CD4-positive, alpha-beta T cell (primary cell): ENCODE results near the gene METTL1. TPM values are rescaled to one million over a fixed set of nuclear protein-coding genes. Genes with fewer than 3 reads are reported as not detected.

Experiments used
- ATAC-seq: fragments of 200-7000 bp; cut with Tn5 transposase; one replicate; pipeline ENCODE4 v1.10.0; 2022; ENCODE audit warnings: mild to moderate bottlenecking; ENCODE audit not compliant: poor library complexity
- CTCF ChIA-PET: fragments of 350-600 bp; sonication (Branson Sonifier 250); formaldehyde crosslinking; loops from one replicate; lab custom pipeline; 2021; ENCODE audit warnings: antibody characterized with exemption, inconsistent platforms; lab: Charles Lee
- POLR2A ChIA-PET: fragments of 350-600 bp; sonication (Branson Sonifier 250); formaldehyde crosslinking; loops from one replicate; lab custom pipeline; 2021; ENCODE audit warnings: antibody characterized with exemption, inconsistent platforms; lab: Charles Lee
- DNase-seq, 14 experiments: peaks; one replicate each; pipeline ENCODE4 v3.0.0-alpha.2; 2013 to 2020; ENCODE audit warnings: mixed read lengths in 2 of 14
- H3K27ac ChIP-seq, 2 donors: one replicate each; pipeline versions ENCODE4 v1.5.1 to v1.7.0; 2013; ENCODE audit warnings: low read length in 2 of 2, low read depth in 1 of 2, mild to moderate bottlenecking in 1 of 2
- H3K27me3 ChIP-seq, 2 experiments: 1 replicate in 1 of 2; 2 replicates in 1 of 2; pipeline versions ENCODE4 v1.6.1 to v1.7.0; 2013; ENCODE audit warnings: low read length in 2 of 2, control low read depth in 1 of 2, mild to moderate bottlenecking in 1 of 2, moderate library complexity in 1 of 2; ENCODE audit not compliant: insufficient read depth in 2 of 2, control insufficient read depth in 1 of 2
- H3K36me3 ChIP-seq: one replicate; pipeline ENCODE4 v1.6.1; 2013; ENCODE audit warnings: low read length, control low read depth; ENCODE audit not compliant: insufficient read depth
- H3K4me1 ChIP-seq: one replicate; pipeline ENCODE4 v1.6.1; 2013; ENCODE audit warnings: low read length, control low read depth; ENCODE audit not compliant: insufficient read depth
- H3K4me3 ChIP-seq: one replicate; pipeline ENCODE4 v1.5.1; 2013; ENCODE audit warnings: mild to moderate bottlenecking, low read length, moderate library complexity
- H3K9me3 ChIP-seq, 2 experiments: 1 replicate in 1 of 2; 2 replicates in 1 of 2; pipeline versions ENCODE4 v1.6.1 to v1.7.0; 2013; ENCODE audit warnings: low read length in 2 of 2, mild to moderate bottlenecking in 2 of 2, control low read depth in 1 of 2, moderate library complexity in 1 of 2; ENCODE audit not compliant: control insufficient read depth in 1 of 2, insufficient read depth in 1 of 2
- H3K27ac Mint-ChIP-seq: one replicate; pipeline ENCODE4 v1.8.0; 2020; ENCODE audit warnings: mixed read lengths
- H3K27me3 Mint-ChIP-seq: one replicate; pipeline ENCODE4 v1.8.0; 2021; ENCODE audit warnings: mixed read lengths
- H3K36me3 Mint-ChIP-seq: one replicate; pipeline ENCODE4 v1.8.0; 2021; ENCODE audit warnings: low read depth, mixed read lengths
- H3K4me1 Mint-ChIP-seq: one replicate; pipeline ENCODE4 v1.8.0; 2021; ENCODE audit warnings: low read depth, mixed read lengths
- H3K4me3 Mint-ChIP-seq: one replicate; pipeline ENCODE4 v1.8.0; 2020; ENCODE audit warnings: mild to moderate bottlenecking, mixed read lengths
- H3K9me3 Mint-ChIP-seq: one replicate; pipeline ENCODE4 v1.8.0; 2020; ENCODE audit warnings: mixed read lengths
- CTCF ChIP-seq: fragments of 200-600 bp; IDR thresholded peaks from one replicate; pipeline ENCODE4 v1.8.0; 2022; ENCODE audit warnings: antibody characterized with exemption, mild to moderate bottlenecking
- intact Hi-C, 2 experiments: fragments of 100-400 bp; cut with DNase I in 1 of 2; cut with micrococcal nuclease in 1 of 2; formaldehyde crosslinking; loops; one replicate each; pipeline versions ENCODE4 v1.15.1 to v1.9.0; 2023 to 2025; cut with DNase I, micrococcal nuclease
- total RNA-seq, 174 experiments: library from RNA in 2 of 174; stranded (reverse) in 2 of 174; gene quantifications; one replicate each; pipeline ENCODE4 v1.2.3 and lab custom pipeline; 2021 to 2026

The METTL1 gene
- total RNA-seq, 2 experiments from 2014 or later: 9.3 to 12.0 TPM

GRCh38 chr12:57767305-57767698 is 4.6 kb downstream of the METTL1 start:
- Histone ChIP-seq H3K36me3 (peaks cover 9% of the 10 kb centered on the region), H3K27me3 (peaks cover 27 to 31% of the 10 kb centered on the region in 2 experiments), H3K9me3 (peaks cover 0 to 10% of the 10 kb centered on the region in 2 experiments), H3K4me3 (no peak overlapping the region), H3K4me1 (peaks cover 43% of the 10 kb centered on the region), H3K27ac (no peak overlapping the region)
- TF ChIP-seq CTCF: no peak
- ATAC-seq (no peak), DNase-seq (no peak)
- Mint-ChIP-seq H3K4me3 (peak overlapping the region; percentile 11), H3K36me3 (peaks cover 23% of the 10 kb centered on the region), H3K27me3 (peaks cover 35% of the 10 kb centered on the region), H3K4me1 (peaks cover 48% of the 10 kb centered on the region), H3K9me3 (no peaks in the 10 kb centered on the region), H3K27ac (no peak overlapping the region)
- intact Hi-C loops: no loop called here
- POLR2A ChIA-PET: interaction anchor here (1.6 to 2.8 kb wide), 3 partner anchors 11 to 15 kb away, joined by 3 to 14 read pairs (median 11); partner anchors contain the start of genes CDK4 and TSFM
- CTCF ChIA-PET: no interaction called here

DNA sequence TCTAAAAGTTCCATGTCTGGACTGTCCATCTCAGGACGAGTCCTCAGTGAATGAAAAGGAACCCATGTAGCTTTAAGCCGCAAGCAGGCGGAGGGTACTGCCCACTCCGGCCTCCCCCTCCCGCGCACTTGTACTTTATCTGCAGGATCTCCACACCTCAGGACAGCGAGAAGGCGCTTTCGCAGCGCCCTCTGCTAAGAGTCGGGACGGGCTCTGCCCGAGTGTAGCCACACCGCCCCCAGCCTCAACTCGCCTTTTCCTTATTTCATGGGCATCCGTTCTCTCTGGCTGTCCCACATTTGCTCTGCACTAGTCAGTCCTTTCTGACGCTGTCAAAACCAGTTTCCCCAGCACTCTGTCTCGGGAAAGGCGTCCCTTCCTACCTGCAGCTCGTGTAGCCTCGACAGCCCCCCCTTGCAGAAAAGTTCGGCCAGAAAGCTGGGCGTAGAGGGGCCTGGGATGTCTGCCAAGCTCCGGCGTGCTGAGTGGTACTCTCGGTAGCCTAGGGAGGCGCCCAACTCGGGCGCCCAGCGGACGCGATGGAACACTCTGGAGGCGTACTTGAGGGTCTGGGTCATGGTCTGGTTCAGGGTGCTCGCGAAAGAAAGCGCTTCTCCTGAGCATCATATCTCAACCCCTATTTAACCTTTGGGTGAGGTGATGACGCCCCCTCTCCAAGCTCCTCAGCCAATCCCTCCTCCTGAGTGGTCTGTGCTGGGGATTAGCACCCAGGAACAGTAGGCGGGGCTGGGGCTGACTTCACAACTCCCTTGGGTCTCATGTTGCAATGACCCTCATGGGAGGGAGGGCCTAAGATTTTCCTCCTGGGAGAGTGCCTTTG is 5.2 kb downstream of the METTL1 start, which contains the start of gene CYP27B1:
Gene CYP27B1 (minus strand): TSS at position 615 of the 841 bp plus-strand sequence. CDS start 37 bp downstream, at position 578.
- peaks cover 35% of the 10 kb centered on the region for H3K27me3 Mint-ChIP-seq
- peaks cover 40% of the 10 kb centered on the region for H3K4me1 ChIP-seq
- H3K4me3 Mint-ChIP-seq: peak within 1 kb of the TSS; percentile 86
- H3K9me3 Mint-ChIP-seq: no peaks in the 10 kb centered on the region
- no peak for ATAC-seq
- peaks cover 9% of the 10 kb centered on the region for H3K36me3 ChIP-seq
- POLR2A ChIA-PET: interaction anchor here (1.4 to 2.8 kb wide), 4 partner anchors 10 to 22 kb away, joined by 3 to 14 read pairs (median 8); partner anchors contain the start of genes CDK4, TSFM and TSPAN31
- peaks cover 20% of the 10 kb centered on the region for H3K36me3 Mint-ChIP-seq
- H3K27ac ChIP-seq: no peak within 1 kb of the TSS
- H3K27ac Mint-ChIP-seq: no peak within 1 kb of the TSS
- peaks cover 43% of the 10 kb centered on the region for H3K4me1 Mint-ChIP-seq
- DNase-seq: peak in 2 of 14 experiments; percentile 37 to 38
- H3K4me3 ChIP-seq: peak within 1 kb of the TSS; percentile 60
- CTCF ChIA-PET: interaction anchor here (2.8 kb wide), 1 partner anchor 10 kb away, joined by 18 read pairs; no protein-coding TSS in a partner anchor
- intact Hi-C loops: no loop called here
- peaks cover 27 to 31% of the 10 kb centered on the region in 2 experiments for H3K27me3 ChIP-seq
- no peak for TF ChIP-seq CTCF
- peaks cover 0 to 10% of the 10 kb centered on the region in 2 experiments for H3K9me3 ChIP-seq

- peaks cover 35% of the 10 kb centered on the region for H3K27me3 Mint-ChIP-seq
- Histone ChIP-seq H3K9me3 (peaks cover 0 to 10% of the 10 kb centered on the region in 2 experiments), H3K27me3 (peaks cover 27 to 31% of the 10 kb centered on the region in 2 experiments), H3K4me1 (peaks cover 32% of the 10 kb centered on the region), H3K4me3 (peak overlapping the region; percentile 60), H3K36me3 (peaks cover 9% of the 10 kb centered on the region), H3K27ac (no peak overlapping the region)
- intact Hi-C loops: loop anchor here in 1 of 2 experiments (1.0 kb wide), 1 partner anchor 10 kb away; no protein-coding TSS in a partner anchor
- H3K4me3 Mint-ChIP-seq: peak overlapping the region; percentile 86
- ChIA-PET POLR2A (interaction anchor here (1.4 to 2.8 kb wide), 3 partner anchors 10 to 21 kb away, joined by 4 to 14 read pairs (median 11); partner anchors contain the start of genes TSFM and TSPAN31), CTCF (interaction anchor here (0.5 to 2.8 kb wide), 3 partner anchors 9 to 108 kb away, joined by 4 to 18 read pairs (median 5); partner anchors contain the start of gene TSFM)
- TF ChIP-seq CTCF: no peak
- DNase-seq: peak in 1 of 14 experiments; percentile 22
- ATAC-seq: peak; percentile 18
- peaks cover 38% of the 10 kb centered on the region for H3K4me1 Mint-ChIP-seq
- no peak overlapping the region for H3K27ac Mint-ChIP-seq
- H3K36me3 Mint-ChIP-seq: peaks cover 17% of the 10 kb centered on the region
- no peaks in the 10 kb centered on the region for H3K9me3 Mint-ChIP-seq
These were observed 6.0 kb downstream of the METTL1 start for GRCh38 chr12:57765698-57766463.
